Natural killer cell treated with Interleukin-12 subunit alpha and Interleukin-12 subunit beta and Interleukin-15 and Interleukin-18, amount 100 ng/mL, for 72 hours (primary cell): Measurements from ENCODE around the gene PPP1R12B. TPM values are rescaled to one million over a fixed set of nuclear protein-coding genes. Genes with fewer than 3 reads are reported as not detected.
"Not testable (repeated sequence)": the region's sequence is repeated elsewhere in the genome, so short reads cannot be mapped to it uniquely, and the experiment has no call there.

Source experiments
- ATAC-seq, 2 donors: fragments of 150-1000 bp; cut with Tn5 transposase in 1 of 2; sonication (Bioruptor Pico), chemical (Tn5 transposase) in 1 of 2; 2 replicates each; pipeline ENCODE4 v1.10.0; 2021
- DNase-seq: peaks from one replicate; pipeline ENCODE4 v3.0.0; 2022; ENCODE audit warnings: low spot score
- H3K27ac Mint-ChIP-seq, 2 donors: 1 replicate in 1 of 2; 2 replicates in 1 of 2; pipeline ENCODE4 v1.8.0; 2022; ENCODE audit warnings: mixed read lengths in 2 of 2, mild to moderate bottlenecking in 1 of 2, moderate library complexity in 1 of 2
- H3K27me3 Mint-ChIP-seq, 2 donors: 1 replicate in 1 of 2; 2 replicates in 1 of 2; pipeline ENCODE4 v1.8.0; 2022; ENCODE audit warnings: mixed read lengths in 2 of 2
- H3K36me3 Mint-ChIP-seq: one replicate; pipeline ENCODE4 v1.8.0; 2022; ENCODE audit warnings: mixed read lengths
- H3K4me1 Mint-ChIP-seq, 2 donors: 1 replicate in 1 of 2; 2 replicates in 1 of 2; pipeline ENCODE4 v1.8.0; 2022; ENCODE audit warnings: low read depth in 2 of 2, mixed read lengths in 2 of 2, mild to moderate bottlenecking in 1 of 2
- H3K4me3 Mint-ChIP-seq: one replicate; pipeline ENCODE4 v1.8.0; 2022; ENCODE audit warnings: mixed read lengths
- H3K9me3 Mint-ChIP-seq: 2 replicates; pipeline ENCODE4 v1.8.0; 2022; ENCODE audit warnings: mixed read lengths
- total RNA-seq, 2 donors: library from RNA; stranded (reverse); gene quantifications; one replicate each; pipeline ENCODE4 v1.2.3, GENCODE V29; 2022

The PPP1R12B gene
- total RNA-seq, 2 donors from 2014 or later: 27.1 to 51.8 TPM

DNA sequence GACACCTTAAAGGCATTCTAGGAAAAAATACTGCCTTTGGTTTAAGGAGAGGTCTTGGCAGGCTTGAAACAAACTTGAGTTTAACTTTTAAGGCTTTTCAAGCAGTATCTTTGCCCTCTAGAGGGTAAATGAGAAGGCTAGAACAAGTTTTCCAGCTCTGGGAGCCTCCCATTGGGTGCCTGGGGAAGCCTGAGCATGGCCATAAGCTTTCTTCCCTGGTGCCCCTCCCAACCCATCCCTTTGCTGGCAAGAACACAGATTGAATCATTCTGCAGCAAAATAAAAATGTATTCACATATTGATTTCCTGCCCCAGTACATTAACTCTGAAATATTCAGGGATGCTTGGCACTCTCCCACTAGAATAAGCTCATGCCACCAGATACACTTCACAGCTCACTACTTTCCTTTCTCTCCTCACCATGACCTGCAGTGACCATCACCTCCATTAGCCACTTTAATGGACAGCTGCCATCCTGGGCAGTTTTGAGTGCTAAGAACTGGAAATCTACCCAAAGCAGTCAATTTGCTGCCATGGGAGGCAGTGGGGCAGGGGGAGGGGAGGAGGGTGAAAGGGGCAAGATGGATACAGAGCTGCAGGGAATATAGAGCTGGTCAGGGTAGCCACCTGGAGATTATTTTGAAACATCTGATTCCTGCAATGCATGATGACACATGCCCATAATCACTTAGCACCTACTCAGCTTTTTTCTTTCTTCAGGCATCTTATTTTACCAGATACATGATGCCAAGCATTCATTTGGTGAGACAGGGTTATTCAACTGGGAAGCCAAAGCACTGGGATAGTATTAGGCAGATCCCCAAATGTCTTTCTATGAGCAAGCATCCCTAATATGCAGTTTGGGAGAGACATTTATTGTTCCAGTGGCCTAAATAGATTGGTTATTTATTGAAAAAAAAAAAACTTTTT lies 221.2 kb downstream of the PPP1R12B start:
- H3K27me3 Mint-ChIP-seq: no peaks in the 10 kb centered on the region
- DNase-seq (no peak), ATAC-seq (no peak)
- no peaks in the 10 kb centered on the region for H3K9me3 Mint-ChIP-seq
- peaks cover 14 to 19% of the 10 kb centered on the region in 2 donors for H3K4me1 Mint-ChIP-seq
- H3K4me3 Mint-ChIP-seq: no peak overlapping the region
- H3K27ac Mint-ChIP-seq: no peak overlapping the region
- H3K36me3 Mint-ChIP-seq: peaks cover 15% of the 10 kb centered on the region

DNA sequence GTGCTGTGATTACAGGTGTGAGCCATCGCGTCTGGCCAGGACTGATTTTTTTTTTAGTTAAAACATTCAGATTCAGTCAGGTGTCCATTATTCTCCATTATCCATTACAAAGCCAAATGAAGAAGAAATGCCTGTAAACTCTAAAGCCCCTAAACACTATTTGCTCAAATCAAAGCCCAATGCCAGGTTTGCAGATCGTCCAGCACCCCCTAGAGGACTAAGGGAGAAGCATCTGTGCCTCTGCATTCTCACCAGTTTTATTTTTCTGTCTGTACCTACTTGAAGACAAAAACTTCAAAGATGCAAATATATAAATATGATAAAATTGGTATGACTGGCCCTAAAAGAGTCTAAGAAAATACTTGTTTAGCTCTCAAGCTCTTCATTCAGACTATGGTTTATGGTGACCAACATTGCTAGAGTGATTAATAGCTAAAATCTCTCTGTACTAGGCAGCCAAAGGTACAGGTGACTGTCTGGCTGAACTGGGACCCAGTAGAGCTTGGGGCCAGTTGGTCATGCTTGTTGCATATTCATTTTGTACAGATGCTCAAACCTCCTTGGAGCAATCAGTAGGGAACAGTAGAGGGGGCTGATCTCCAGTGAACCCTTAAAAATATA lies 223.3 kb downstream of the PPP1R12B start:
- DNase-seq: no peak
- H3K27ac Mint-ChIP-seq: no peak overlapping the region
- peaks cover 3 to 6% of the 10 kb centered on the region in 2 donors for H3K4me1 Mint-ChIP-seq
- H3K36me3 Mint-ChIP-seq: peaks cover 15% of the 10 kb centered on the region
- H3K4me3 Mint-ChIP-seq: no peak overlapping the region
- no peaks in the 10 kb centered on the region for H3K9me3 Mint-ChIP-seq
- ATAC-seq: no peak
- no peaks in the 10 kb centered on the region for H3K27me3 Mint-ChIP-seq

DNA sequence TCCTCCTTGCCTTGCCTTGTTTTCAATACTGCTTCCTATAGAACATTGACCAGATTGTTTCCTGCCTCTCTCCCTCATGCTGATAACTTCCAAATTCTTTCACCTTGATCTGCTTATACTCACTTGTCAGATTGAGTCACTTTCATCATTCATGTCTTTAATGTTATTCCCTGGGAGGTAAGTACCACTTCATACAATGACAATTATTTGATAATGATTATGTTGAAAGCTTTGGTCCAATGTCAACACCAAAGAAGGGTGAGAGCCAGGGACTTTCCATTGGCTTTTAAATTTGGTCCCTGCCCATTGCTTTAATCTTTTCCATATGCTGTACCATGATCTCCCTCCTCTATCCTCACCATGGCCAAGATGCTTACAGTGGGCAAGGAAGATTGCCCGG lies 224.4 kb downstream of the PPP1R12B start:
- DNase-seq (no peak), ATAC-seq (no peak)
- Mint-ChIP-seq H3K36me3 (peaks cover 15% of the 10 kb centered on the region), H3K27ac (no peak overlapping the region), H3K27me3 (no peaks in the 10 kb centered on the region), H3K9me3 (no peaks in the 10 kb centered on the region), H3K4me3 (no peak overlapping the region), H3K4me1 (no peaks in the 10 kb centered on the region)

DNA sequence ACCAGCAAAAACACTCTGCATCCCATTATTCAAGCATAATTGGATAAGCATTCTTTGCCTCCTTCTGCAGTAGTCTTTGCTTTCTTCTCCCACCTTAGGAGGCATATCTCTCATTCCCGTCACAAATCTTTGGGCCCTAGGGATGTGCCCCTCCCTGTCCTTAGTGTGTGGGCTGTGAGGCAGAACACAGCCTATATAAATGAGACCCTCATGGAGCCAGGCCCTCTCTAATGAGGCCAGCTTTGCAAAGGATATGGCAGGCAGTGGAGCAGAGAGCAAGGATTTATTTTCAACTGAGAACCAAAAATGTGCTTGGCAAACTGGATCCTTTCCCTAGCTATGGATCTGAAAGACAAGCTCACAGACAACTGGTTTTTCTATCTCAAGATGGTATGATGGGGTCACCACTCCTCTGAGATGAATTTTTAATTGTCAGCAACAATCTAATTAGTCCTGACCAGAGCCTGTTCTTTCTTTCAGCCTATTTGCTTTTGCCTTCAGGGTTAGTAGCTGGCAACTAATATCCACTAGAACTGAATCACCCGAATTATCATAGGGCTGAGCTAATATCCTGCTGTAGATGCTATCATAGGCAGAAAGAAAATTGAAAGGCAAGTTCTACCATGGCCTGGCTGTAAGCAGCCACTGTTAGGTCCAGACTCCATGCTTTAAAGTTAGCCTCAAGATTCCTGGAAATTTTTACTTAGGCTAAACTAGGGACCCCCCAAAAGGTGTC lies 227.6 kb downstream of the PPP1R12B start:
- ATAC-seq: no peak
- Mint-ChIP-seq H3K9me3 (no peaks in the 10 kb centered on the region), H3K27ac (no peak overlapping the region)

DNA sequence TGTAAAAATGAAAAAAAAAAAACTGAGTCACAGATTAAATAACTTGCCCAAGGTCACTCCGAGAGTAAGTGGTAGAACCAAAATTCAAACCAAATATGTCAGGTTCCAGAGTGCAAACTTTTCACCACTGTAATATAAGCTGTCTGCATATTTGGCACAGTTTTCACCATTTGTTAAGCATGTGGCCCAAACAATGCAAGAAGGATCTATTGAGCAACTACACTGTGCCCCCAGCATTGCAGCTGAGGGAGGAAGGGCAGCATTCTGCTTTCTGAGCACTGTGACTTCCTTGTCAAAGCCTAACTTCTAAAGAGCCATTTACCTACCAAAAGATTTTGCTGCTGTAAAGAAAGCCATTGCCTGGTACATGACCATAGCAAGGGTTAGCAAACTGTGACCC lies 228.3 kb downstream of the PPP1R12B start:
- H3K27me3 Mint-ChIP-seq: no peaks in the 10 kb centered on the region
- H3K36me3 Mint-ChIP-seq: peaks cover 20% of the 10 kb centered on the region
- H3K9me3 Mint-ChIP-seq: no peaks in the 10 kb centered on the region
- DNase-seq (no peak), ATAC-seq (no peak)
- H3K4me3 Mint-ChIP-seq: no peak overlapping the region
- no peaks in the 10 kb centered on the region for H3K4me1 Mint-ChIP-seq
- H3K27ac Mint-ChIP-seq: no peak overlapping the region

More for the DNA sequence above, 227.6 kb downstream of the PPP1R12B start:
- peaks cover 17% of the 10 kb centered on the region for H3K36me3 Mint-ChIP-seq
- no peak for DNase-seq
- no peak overlapping the region for H3K4me3 Mint-ChIP-seq
- H3K27me3 Mint-ChIP-seq: no peaks in the 10 kb centered on the region
- no peaks in the 10 kb centered on the region for H3K4me1 Mint-ChIP-seq

DNA sequence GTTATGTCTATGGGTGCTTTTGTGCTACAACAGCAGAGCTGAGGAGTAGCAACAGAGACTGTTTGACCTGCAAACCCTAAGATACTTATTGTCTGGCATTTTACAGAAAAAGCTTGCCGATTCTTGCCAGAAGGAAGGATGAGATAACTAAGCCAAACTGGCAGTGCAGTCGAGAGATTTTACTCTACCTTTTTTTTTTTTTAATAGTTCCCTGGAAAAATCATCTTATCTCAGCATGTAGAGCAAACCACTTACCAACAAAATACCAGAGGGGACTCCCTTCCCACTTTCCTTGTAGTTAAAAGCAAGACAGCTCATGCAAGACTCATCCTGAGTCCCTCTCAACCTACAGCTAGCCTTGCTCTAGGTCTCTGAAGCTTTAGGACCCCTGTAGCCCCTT lies 228.9 kb downstream of the PPP1R12B start:
- no peak overlapping the region for H3K4me3 Mint-ChIP-seq
- peaks cover 20% of the 10 kb centered on the region for H3K36me3 Mint-ChIP-seq
- H3K27ac Mint-ChIP-seq: no peak overlapping the region
- H3K27me3 Mint-ChIP-seq: no peaks in the 10 kb centered on the region
- DNase-seq (no peak), ATAC-seq (no peak)
- no peaks in the 10 kb centered on the region for H3K4me1 Mint-ChIP-seq
- H3K9me3 Mint-ChIP-seq: no peaks in the 10 kb centered on the region

DNA sequence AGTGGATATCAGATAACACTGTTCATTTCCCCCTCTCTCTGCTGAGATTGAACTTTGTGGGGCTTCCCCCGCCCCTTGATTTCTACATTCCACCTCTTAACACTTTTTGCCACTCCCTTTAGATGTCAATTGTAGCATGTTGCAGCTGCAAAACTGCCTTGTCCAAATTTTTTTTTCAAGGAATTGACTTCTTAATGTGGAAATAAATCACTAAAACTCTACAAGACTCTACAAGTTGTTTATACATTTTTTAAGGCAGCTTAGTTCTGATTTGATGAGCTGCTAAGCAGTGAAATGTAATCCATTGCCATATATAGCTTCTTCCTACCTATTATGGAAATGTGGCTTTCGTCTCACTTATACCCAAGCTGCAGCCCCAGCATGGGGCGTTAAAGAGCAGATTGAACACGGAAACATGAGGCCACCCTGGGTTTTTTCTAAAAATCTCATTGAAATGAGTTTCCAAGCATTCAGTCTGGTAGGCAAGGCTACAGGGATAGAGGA lies 229.6 kb downstream of the PPP1R12B start:
- ATAC-seq (no peak), DNase-seq (no peak)
- Mint-ChIP-seq H3K4me3 (no peak overlapping the region), H3K4me1 (no peaks in the 10 kb centered on the region), H3K9me3 (no peaks in the 10 kb centered on the region), H3K36me3 (peaks cover 14% of the 10 kb centered on the region), H3K27ac (no peak overlapping the region), H3K27me3 (no peaks in the 10 kb centered on the region)

DNA sequence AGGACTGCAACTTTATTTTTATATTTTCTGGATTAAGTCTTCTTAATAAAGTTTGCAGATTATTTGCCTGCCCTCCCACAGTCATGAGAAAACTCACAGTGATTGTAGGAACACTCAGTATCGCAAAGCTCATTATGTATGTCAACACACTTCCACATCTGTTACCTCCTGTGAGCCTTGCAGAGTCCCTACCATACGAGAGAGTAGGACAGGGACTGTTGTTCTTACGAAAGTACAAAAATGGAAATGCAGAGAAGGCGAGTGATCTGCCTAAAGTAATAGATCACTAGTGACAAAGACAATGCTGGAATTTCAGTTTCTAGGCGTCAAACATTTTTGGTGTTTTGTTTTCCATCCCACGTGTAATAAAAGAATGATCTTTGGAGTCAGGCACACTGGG lies 230.1 kb downstream of the PPP1R12B start:
- Mint-ChIP-seq H3K9me3 (no peaks in the 10 kb centered on the region), H3K4me1 (no peaks in the 10 kb centered on the region), H3K27ac (no peak overlapping the region), H3K36me3 (peaks cover 9% of the 10 kb centered on the region), H3K4me3 (no peak overlapping the region), H3K27me3 (no peaks in the 10 kb centered on the region)
- ATAC-seq: no peak
- no peak for DNase-seq

DNA sequence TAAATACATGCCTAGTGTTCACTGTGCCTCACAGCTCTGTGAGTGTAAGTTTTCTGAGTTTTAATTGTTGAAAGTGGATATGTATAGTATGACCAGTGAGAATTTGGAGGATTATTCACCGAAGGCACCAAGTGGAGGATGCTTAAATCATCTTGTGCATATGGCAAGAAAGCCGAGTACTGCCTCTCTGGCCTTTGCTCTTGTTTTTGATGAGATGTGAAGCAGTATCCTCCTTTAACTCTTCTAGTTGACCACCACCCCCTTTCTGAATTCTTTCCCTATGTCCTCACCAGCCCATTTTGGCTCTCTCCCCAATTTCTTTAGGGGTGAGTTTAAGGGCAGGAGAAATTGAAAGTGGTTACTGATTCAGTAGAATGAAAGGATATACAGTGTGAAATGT lies 231.3 kb downstream of the PPP1R12B start:
- peaks cover 9% of the 10 kb centered on the region for H3K36me3 Mint-ChIP-seq
- H3K27ac Mint-ChIP-seq: no peak overlapping the region
- no peak overlapping the region for H3K4me3 Mint-ChIP-seq
- H3K4me1 Mint-ChIP-seq: no peaks in the 10 kb centered on the region
- DNase-seq (no peak), ATAC-seq (no peak)
- H3K9me3 Mint-ChIP-seq: no peaks in the 10 kb centered on the region
- H3K27me3 Mint-ChIP-seq: no peaks in the 10 kb centered on the region

DNA sequence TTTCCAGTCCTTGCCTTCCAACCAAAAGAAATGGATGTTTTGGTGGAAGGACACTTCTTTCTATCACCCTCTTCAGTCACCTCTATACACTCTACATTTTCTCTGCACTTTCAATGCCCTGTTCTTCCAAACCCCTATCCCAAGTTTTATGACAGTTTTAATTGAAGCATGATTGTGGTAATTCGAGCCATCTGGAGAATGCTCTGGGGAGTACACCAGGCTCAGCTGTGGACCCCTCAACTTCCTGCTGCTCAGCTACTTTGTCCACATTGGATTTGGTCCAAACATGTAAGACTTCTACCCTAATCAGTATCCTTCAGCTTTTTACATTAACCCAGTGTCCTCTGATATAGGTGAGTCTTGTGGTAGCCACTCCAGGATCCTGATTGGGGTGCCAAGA lies 232.1 kb downstream of the PPP1R12B start:
- ATAC-seq: no peak
- no peaks in the 10 kb centered on the region for H3K4me1 Mint-ChIP-seq
- no peaks in the 10 kb centered on the region for H3K27me3 Mint-ChIP-seq
- no peak overlapping the region for H3K4me3 Mint-ChIP-seq
- no peak overlapping the region for H3K27ac Mint-ChIP-seq
- H3K9me3 Mint-ChIP-seq: no peaks in the 10 kb centered on the region
- DNase-seq: no peak
- peaks cover 9% of the 10 kb centered on the region for H3K36me3 Mint-ChIP-seq

DNA sequence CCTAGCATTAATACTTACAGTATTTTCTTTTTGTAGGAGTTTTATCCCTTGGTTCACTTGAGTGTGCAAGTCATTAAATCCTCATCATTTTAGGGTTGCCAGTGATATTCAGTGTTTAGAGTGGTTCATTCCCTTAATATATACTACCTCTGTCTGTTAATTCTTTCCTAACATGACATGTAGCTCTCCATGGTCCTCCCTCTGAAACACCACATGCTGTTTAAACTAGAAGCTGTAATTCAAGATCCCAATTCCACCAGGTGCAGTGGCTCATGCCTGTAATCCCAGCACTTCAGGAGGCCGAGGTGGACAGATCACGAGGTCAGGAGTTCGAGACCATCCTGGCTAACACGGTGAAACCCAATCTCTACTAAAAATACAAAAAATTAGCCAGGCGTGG lies 233.9 kb downstream of the PPP1R12B start:
- ATAC-seq, H3K36me3 Mint-ChIP-seq, H3K4me1 Mint-ChIP-seq, H3K9me3 Mint-ChIP-seq, DNase-seq, H3K27ac Mint-ChIP-seq, H3K4me3 Mint-ChIP-seq, H3K27me3 Mint-ChIP-seq: not testable (repeated sequence)

DNA sequence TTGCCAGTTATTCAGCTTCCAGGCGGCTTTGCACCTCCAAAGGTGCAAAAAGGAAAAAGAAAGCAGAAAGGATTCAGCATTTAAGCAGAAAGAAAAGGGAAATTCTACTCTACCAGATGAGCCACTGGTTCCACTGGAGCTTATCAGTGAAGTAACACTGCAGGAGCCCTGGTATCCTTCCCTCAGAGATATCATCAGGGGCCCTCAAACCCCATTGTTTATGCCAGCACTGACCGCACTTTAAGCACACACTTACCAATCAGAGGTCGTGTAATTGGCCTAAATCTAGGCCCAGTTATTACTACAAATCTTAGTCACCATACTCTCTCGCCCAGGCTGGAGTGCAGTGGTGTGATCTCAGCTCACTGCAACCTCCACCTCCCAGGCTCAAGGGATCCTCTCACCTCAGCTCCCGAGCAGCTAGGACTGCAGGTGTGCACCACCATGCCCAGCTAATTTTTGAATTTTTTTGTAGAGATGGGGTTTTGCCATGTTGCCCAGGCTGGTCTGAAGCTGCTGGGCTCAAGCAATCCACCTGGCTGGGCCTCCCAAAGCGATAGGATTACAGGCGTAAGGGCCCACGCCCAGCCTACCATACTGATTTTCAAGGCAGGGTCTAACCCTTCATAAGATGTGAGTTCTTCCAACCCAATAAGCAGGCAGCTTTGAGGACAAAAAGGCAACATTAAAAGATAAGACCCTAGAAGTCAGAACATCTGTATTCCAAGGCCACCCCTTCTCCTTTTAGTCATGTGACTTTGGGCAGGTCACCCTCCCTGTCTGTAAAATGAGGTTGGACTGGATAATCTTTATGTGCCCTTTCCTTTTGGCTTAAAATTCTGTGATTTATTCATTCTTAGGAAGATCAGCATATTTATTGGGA lies 236.4 kb downstream of the PPP1R12B start:
- H3K4me3 Mint-ChIP-seq: no peak overlapping the region
- peaks cover 0 to 7% of the 10 kb centered on the region in 2 donors for H3K4me1 Mint-ChIP-seq
- DNase-seq (no peak), ATAC-seq (peak in 1 of 2 donors; percentile 46)
- no peaks in the 10 kb centered on the region for H3K27me3 Mint-ChIP-seq
- no peaks in the 10 kb centered on the region for H3K9me3 Mint-ChIP-seq
- no peak overlapping the region for H3K27ac Mint-ChIP-seq
- H3K36me3 Mint-ChIP-seq: peaks cover 9% of the 10 kb centered on the region

DNA sequence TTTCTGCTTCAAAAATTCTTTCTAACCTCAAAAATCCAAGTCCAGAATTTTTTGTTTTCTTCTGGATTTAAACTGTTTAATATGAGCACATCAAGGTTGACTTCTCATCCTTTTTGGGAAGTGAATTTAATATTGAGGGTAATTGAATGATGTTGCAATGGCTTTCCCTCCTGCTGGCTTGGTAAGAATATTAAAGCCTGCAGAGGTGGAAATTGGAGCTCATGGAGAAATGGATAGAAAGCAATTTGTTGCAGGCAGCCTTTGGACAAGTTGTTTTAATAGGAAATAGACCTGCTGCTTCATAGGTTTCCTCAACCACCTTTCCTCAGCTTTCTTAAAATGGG lies 237.1 kb downstream of the PPP1R12B start:
- DNase-seq (no peak), ATAC-seq (no peak)
- Mint-ChIP-seq H3K9me3 (no peaks in the 10 kb centered on the region), H3K27ac (peak overlapping the region in 1 of 2 donors; percentile 20), H3K27me3 (no peaks in the 10 kb centered on the region), H3K36me3 (peaks cover 8% of the 10 kb centered on the region), H3K4me3 (no peak overlapping the region), H3K4me1 (peaks cover 0 to 7% of the 10 kb centered on the region in 2 donors)
